Kasumi-1 (cell line): ENCODE data around the gene CYP2F1.
A peak's percentile ranks its signal among the peaks of the same experiment; 100 is the strongest.

Experiments used
- DNase-seq, 2 experiments: peaks; one replicate each; lab custom pipeline; 2025; lab: John Stamatoyannopoulos, UW

Gene CYP2F1

DNA sequence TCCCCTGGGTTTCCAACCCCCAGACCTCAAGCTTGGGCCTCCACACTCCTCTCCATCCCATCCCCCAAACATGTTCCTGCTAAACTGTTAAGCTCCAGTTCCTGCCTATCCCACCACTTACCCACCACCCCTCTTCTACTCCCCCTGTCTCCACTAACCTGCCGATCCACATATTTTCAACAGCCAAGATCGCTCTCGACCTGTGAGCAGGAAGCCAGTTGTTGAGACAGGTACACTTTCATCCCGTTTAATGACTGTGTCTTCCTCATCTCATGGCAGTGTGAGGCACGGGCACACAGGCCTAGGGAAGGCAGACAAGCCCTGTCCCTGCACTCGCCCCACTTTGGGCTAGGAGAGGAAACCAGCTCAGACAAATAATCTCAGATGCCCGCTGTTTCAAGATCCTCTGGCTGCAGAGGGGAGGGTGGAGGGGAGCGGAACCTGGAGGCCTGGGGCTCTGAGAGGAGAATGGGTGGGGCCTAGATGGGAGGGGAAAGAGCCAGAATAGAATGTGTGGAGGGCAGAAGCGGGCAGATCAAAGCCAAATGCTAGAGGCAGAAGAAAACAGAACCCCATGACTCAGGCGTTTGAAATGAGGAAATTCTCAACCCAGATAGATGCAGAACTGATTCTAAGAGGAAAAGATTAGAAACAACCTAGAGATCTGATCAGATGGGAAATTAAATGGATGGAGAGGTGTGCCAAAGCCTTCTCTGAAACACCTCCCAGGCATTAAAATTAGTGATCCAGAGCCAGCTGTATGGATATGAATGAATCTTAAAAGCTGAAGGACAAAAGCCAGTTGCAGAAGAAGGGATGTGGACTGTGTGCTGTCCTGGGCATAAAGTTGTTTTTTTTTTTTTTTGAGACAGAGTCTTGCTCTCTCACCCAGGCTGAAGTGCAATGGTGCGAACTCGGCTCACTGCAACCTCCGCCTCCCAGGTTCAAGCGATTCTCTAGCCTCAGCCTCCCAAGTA is 61.9 kb downstream of the CYP2F1 start:
- DNase-seq, result peak; percentile 65 to 75
